Caco-2 (cell line): Measurements from ENCODE around the gene KLF3. TPM values are rescaled to one million over a fixed set of nuclear protein-coding genes. Genes with fewer than 3 reads are reported as not detected.

Experiments used
- BruUV-seq: library from RNA; stranded (reverse); fragments of 400-500 nt; replicated peaks from 2 replicates; lab custom pipeline; 2021; lab: Mats Ljungman, UMichigan
- CTCF ChIA-PET: fragments of 300-600 bp; sonication (Branson Sonifier 250); formaldehyde crosslinking; loops from one replicate; lab custom pipeline; 2022; ENCODE audit warnings: antibody characterized with exemption; lab: Charles Lee
- POLR2A ChIA-PET: fragments of 300-600 bp; sonication (Branson Sonifier 250); formaldehyde crosslinking; loops from one replicate; lab custom pipeline; 2022; ENCODE audit warnings: antibody characterized with exemption; lab: Charles Lee
- DNase-seq, 2 experiments: peaks; one replicate each; pipeline versions ENCODE4 v3.0.0 to v3.0.0-alpha.2; 2020 to 2022
- H3K27me3 ChIP-seq: replicated peaks from 2 replicates; pipeline ENCODE4 v1.6.0; 2011; ENCODE audit warnings: low read length; ENCODE audit not compliant: control insufficient read depth, insufficient read depth
- H3K36me3 ChIP-seq: 2 replicates; pipeline ENCODE4 v1.5.1; 2011; ENCODE audit warnings: low read length; ENCODE audit not compliant: control insufficient read depth, insufficient read depth
- H3K4me1 ChIP-seq: fragments of 250-450 bp; sonication (Bioruptor Pico); 2 replicates; pipeline ENCODE4 v1.5.1; 2020; ENCODE audit warnings: mild to moderate bottlenecking
- H3K4me3 ChIP-seq: 2 replicates; pipeline ENCODE4 v1.5.1; 2011; ENCODE audit warnings: low read depth, mild to moderate bottlenecking, control low read depth, low read length
- H3K9me3 ChIP-seq: fragments of 250-450 bp; sonication (Bioruptor Pico); 2 replicates; pipeline ENCODE4 v1.5.1; 2020; ENCODE audit warnings: mild to moderate bottlenecking, moderate library complexity
- H3K27ac Mint-ChIP-seq: one replicate; pipeline ENCODE4 v1.8.0; 2022; ENCODE audit warnings: mixed read lengths; ENCODE audit not compliant: unreplicated experiment
- H3K27me3 Mint-ChIP-seq: one replicate; pipeline ENCODE4 v1.8.0; 2022; ENCODE audit warnings: mixed read lengths; ENCODE audit not compliant: insufficient read depth, unreplicated experiment
- H3K36me3 Mint-ChIP-seq: one replicate; pipeline ENCODE4 v1.8.0; 2022; ENCODE audit warnings: mild to moderate bottlenecking, mixed read lengths; ENCODE audit not compliant: insufficient read depth, unreplicated experiment
- H3K4me1 Mint-ChIP-seq: one replicate; pipeline ENCODE4 v1.8.0; 2022; ENCODE audit warnings: low read depth, mixed read lengths; ENCODE audit not compliant: unreplicated experiment
- H3K4me3 Mint-ChIP-seq: one replicate; pipeline ENCODE4 v1.8.0; 2022; ENCODE audit warnings: mild to moderate bottlenecking, moderate library complexity, mixed read lengths; ENCODE audit not compliant: unreplicated experiment
- H3K9me3 Mint-ChIP-seq: one replicate; pipeline ENCODE4 v1.8.0; 2022; ENCODE audit warnings: mixed read lengths; ENCODE audit not compliant: unreplicated experiment
- CTCF ChIP-seq, 2 experiments: fragments of 200-600 bp in 1 of 2; IDR thresholded peaks; 1 replicate in 1 of 2; 2 replicates in 1 of 2; pipeline versions ENCODE4 v1.5.1 to v1.8.0; 2011 to 2022; ENCODE audit warnings: antibody characterized with exemption in 1 of 2, control low read depth in 1 of 2, inconsistent platforms in 1 of 2, low read depth in 1 of 2, low read length in 1 of 2, mild to moderate bottlenecking in 1 of 2, moderate library complexity in 1 of 2; ENCODE audit not compliant: insufficient read depth in 1 of 2, severe bottlenecking in 1 of 2, unreplicated experiment in 1 of 2
- intact Hi-C: fragments of 100-400 bp; cut with micrococcal nuclease; formaldehyde crosslinking; loops from one replicate; pipeline ENCODE4 v1.10.0; 2022; ENCODE audit not compliant: unreplicated experiment
- total RNA-seq: library from RNA; stranded (reverse); gene quantifications from 2 replicates; pipeline ENCODE4 v1.2.3, GENCODE V29; 2022

KLF3 gene
- total RNA-seq, 1 experiment from 2014 or later, result 34.8 TPM

GRCh38 chr4:38747629-38748028 is 83.6 kb downstream of the KLF3 start:
- TF ChIP-seq CTCF (IDR thresholded peaks at IDR 0.05; ENCODE audit: insufficient read depth in 1 of 2, low read depth in 1 of 2, low read length in 1 of 2, severe bottlenecking in 1 of 2, unreplicated experiment in 1 of 2), result no peak
- H3K4me3 ChIP-seq, result no peak overlapping the region
- H3K9me3 Mint-ChIP-seq, result peaks cover 22% of the 10 kb centered on the region
- POLR2A ChIA-PET, result no interaction called here
- no peaks in the 10 kb centered on the region for H3K4me1 Mint-ChIP-seq
- H3K27ac Mint-ChIP-seq, result no peak overlapping the region
- no peaks in the 10 kb centered on the region for H3K36me3 ChIP-seq
- no TSS peak for BruUV-seq
- intact Hi-C loops, result no loop called here
- H3K27me3 Mint-ChIP-seq, result no peaks in the 10 kb centered on the region
- DNase-seq, result no peak
- CTCF ChIA-PET, result no interaction called here
- H3K9me3 ChIP-seq, result 0 out of 2 replicates have a peak, but pooled peaks cover 3% of the 10 kb centered on the region
- H3K4me1 ChIP-seq, result no peaks in the 10 kb centered on the region
- H3K4me3 Mint-ChIP-seq, result no peak overlapping the region
- no peaks in the 10 kb centered on the region for H3K36me3 Mint-ChIP-seq
- H3K27me3 ChIP-seq, result no peaks in the 10 kb centered on the region

GRCh38 chr4:38749336-38749735 is 85.3 kb downstream of the KLF3 start:
- 0 out of 2 replicates have a peak, but pooled peaks cover 3% of the 10 kb centered on the region for H3K9me3 ChIP-seq
- no peak for TF ChIP-seq CTCF (IDR thresholded peaks at IDR 0.05; ENCODE audit: insufficient read depth in 1 of 2, low read depth in 1 of 2, low read length in 1 of 2, severe bottlenecking in 1 of 2, unreplicated experiment in 1 of 2)
- no peak for DNase-seq
- CTCF ChIA-PET, result no interaction called here
- no peaks in the 10 kb centered on the region for H3K4me1 ChIP-seq
- Mint-ChIP-seq H3K4me3 (no peak overlapping the region), H3K27ac (no peak overlapping the region), H3K27me3 (no peaks in the 10 kb centered on the region), H3K9me3 (peaks cover 22% of the 10 kb centered on the region), H3K4me1 (no peaks in the 10 kb centered on the region), H3K36me3 (no peaks in the 10 kb centered on the region)
- no TSS peak for BruUV-seq
- no peaks in the 10 kb centered on the region for H3K27me3 ChIP-seq
- POLR2A ChIA-PET, result no interaction called here
- no peaks in the 10 kb centered on the region for H3K36me3 ChIP-seq
- intact Hi-C loops, result no loop called here
- no peak overlapping the region for H3K4me3 ChIP-seq

Other genes with a start within 250 kb of the KLF3 start
- not detected in 2 replicates for gene TLR10, start 118.8 kb downstream of the KLF3 start, total RNA-seq
- not detected in 2 replicates for gene TLR1, start 140.6 kb downstream of the KLF3 start, total RNA-seq
- not detected in 2 replicates for gene TLR6, start 192.6 kb downstream of the KLF3 start, total RNA-seq
- gene FAM114A1, start 203.6 kb downstream of the KLF3 start, total RNA-seq, result 20.8 and 21.7 TPM in 2 replicates